D721Med (cell line): ENCODE data around the gene PIGM.

ENCODE experiments used
- DNase-seq: peaks from one replicate; pipeline ENCODE4 v3.0.0; 2011; ENCODE audit warnings: low spot score; ENCODE audit not compliant: insufficient read length
- FAIRE-seq: peaks from 2 replicates; lab custom pipeline; 2011; peaks lifted over from hg19 to GRCh38; lab: Jason Lieb, UNC
- CTCF ChIP-seq: IDR thresholded peaks from 2 replicates; pipeline ENCODE4 v1.5.1; 2012; ENCODE audit warnings: mild to moderate bottlenecking, control low read depth; ENCODE audit not compliant: insufficient read depth; ENCODE audit errors: missing control alignments

PIGM gene

GRCh38 chr1:159999204-159999603 lies 32.6 kb downstream of the PIGM start:
- TF ChIP-seq CTCF, result no peak
- FAIRE-seq (no peak), DNase-seq (no peak)

- no peak for FAIRE-seq
- no peak for TF ChIP-seq CTCF
- no peak for DNase-seq
These were observed 35.1 kb downstream of the PIGM start for GRCh38 chr1:159996653-159997052.

GRCh38 chr1:159994896-159995295 lies 36.9 kb downstream of the PIGM start:
- FAIRE-seq, result no peak
- no peak for DNase-seq
- TF ChIP-seq CTCF, result no peak

GRCh38 chr1:159993911-159994310 lies 37.9 kb downstream of the PIGM start:
- FAIRE-seq (no peak), DNase-seq (no peak)
- TF ChIP-seq CTCF, result no peak

GRCh38 chr1:159992161-159992560 lies 39.6 kb downstream of the PIGM start:
- no peak for DNase-seq
- FAIRE-seq, result no peak
- TF ChIP-seq CTCF, result no peak

- TF ChIP-seq CTCF, result no peak
- DNase-seq, result no peak
- no peak for FAIRE-seq
These were observed 40.3 kb downstream of the PIGM start for GRCh38 chr1:159991513-159991912.

GRCh38 chr1:159990005-159990404 lies 41.8 kb downstream of the PIGM start:
- TF ChIP-seq CTCF, result no peak
- FAIRE-seq (no peak), DNase-seq (no peak)
